CD4-positive, alpha-beta T cell (primary cell): ENCODE measurements around the gene KLF15. TPM values are rescaled to one million over a fixed set of nuclear protein-coding genes. Genes with fewer than 3 reads are reported as not detected.

ENCODE experiments used
- ATAC-seq: fragments of 200-7000 bp; cut with Tn5 transposase; one replicate; pipeline ENCODE4 v1.10.0; 2022; ENCODE audit warnings: mild to moderate bottlenecking; ENCODE audit not compliant: poor library complexity
- CTCF ChIA-PET: fragments of 350-600 bp; sonication (Branson Sonifier 250); formaldehyde crosslinking; loops from one replicate; lab custom pipeline; 2021; ENCODE audit warnings: antibody characterized with exemption, inconsistent platforms; lab: Charles Lee
- POLR2A ChIA-PET: fragments of 350-600 bp; sonication (Branson Sonifier 250); formaldehyde crosslinking; loops from one replicate; lab custom pipeline; 2021; ENCODE audit warnings: antibody characterized with exemption, inconsistent platforms; lab: Charles Lee
- DNase-seq, 14 experiments: peaks; one replicate each; pipeline ENCODE4 v3.0.0-alpha.2; 2013 to 2020; ENCODE audit warnings: mixed read lengths in 2 of 14
- H3K27ac ChIP-seq, 2 donors: one replicate each; pipeline versions ENCODE4 v1.5.1 to v1.7.0; 2013; ENCODE audit warnings: low read length in 2 of 2, low read depth in 1 of 2, mild to moderate bottlenecking in 1 of 2
- H3K27me3 ChIP-seq, 2 experiments: 1 replicate in 1 of 2; 2 replicates in 1 of 2; pipeline versions ENCODE4 v1.6.1 to v1.7.0; 2013; ENCODE audit warnings: low read length in 2 of 2, control low read depth in 1 of 2, mild to moderate bottlenecking in 1 of 2, moderate library complexity in 1 of 2; ENCODE audit not compliant: insufficient read depth in 2 of 2, control insufficient read depth in 1 of 2
- H3K36me3 ChIP-seq: one replicate; pipeline ENCODE4 v1.6.1; 2013; ENCODE audit warnings: low read length, control low read depth; ENCODE audit not compliant: insufficient read depth
- H3K4me1 ChIP-seq: one replicate; pipeline ENCODE4 v1.6.1; 2013; ENCODE audit warnings: low read length, control low read depth; ENCODE audit not compliant: insufficient read depth
- H3K4me3 ChIP-seq: one replicate; pipeline ENCODE4 v1.5.1; 2013; ENCODE audit warnings: mild to moderate bottlenecking, low read length, moderate library complexity
- H3K9me3 ChIP-seq, 2 experiments: 1 replicate in 1 of 2; 2 replicates in 1 of 2; pipeline versions ENCODE4 v1.6.1 to v1.7.0; 2013; ENCODE audit warnings: low read length in 2 of 2, mild to moderate bottlenecking in 2 of 2, control low read depth in 1 of 2, moderate library complexity in 1 of 2; ENCODE audit not compliant: control insufficient read depth in 1 of 2, insufficient read depth in 1 of 2
- H3K27ac Mint-ChIP-seq: one replicate; pipeline ENCODE4 v1.8.0; 2020; ENCODE audit warnings: mixed read lengths
- H3K27me3 Mint-ChIP-seq: one replicate; pipeline ENCODE4 v1.8.0; 2021; ENCODE audit warnings: mixed read lengths
- H3K36me3 Mint-ChIP-seq: one replicate; pipeline ENCODE4 v1.8.0; 2021; ENCODE audit warnings: low read depth, mixed read lengths
- H3K4me1 Mint-ChIP-seq: one replicate; pipeline ENCODE4 v1.8.0; 2021; ENCODE audit warnings: low read depth, mixed read lengths
- H3K4me3 Mint-ChIP-seq: one replicate; pipeline ENCODE4 v1.8.0; 2020; ENCODE audit warnings: mild to moderate bottlenecking, mixed read lengths
- H3K9me3 Mint-ChIP-seq: one replicate; pipeline ENCODE4 v1.8.0; 2020; ENCODE audit warnings: mixed read lengths
- CTCF ChIP-seq: fragments of 200-600 bp; IDR thresholded peaks from one replicate; pipeline ENCODE4 v1.8.0; 2022; ENCODE audit warnings: antibody characterized with exemption, mild to moderate bottlenecking
- intact Hi-C, 2 experiments: fragments of 100-400 bp; cut with DNase I in 1 of 2; cut with micrococcal nuclease in 1 of 2; formaldehyde crosslinking; loops; one replicate each; pipeline versions ENCODE4 v1.15.1 to v1.9.0; 2023 to 2025; cut with DNase I, micrococcal nuclease
- total RNA-seq, 174 experiments: library from RNA in 2 of 174; stranded (reverse) in 2 of 174; gene quantifications; one replicate each; pipeline ENCODE4 v1.2.3 and lab custom pipeline; 2021 to 2026

KLF15 gene
- total RNA-seq, 2 experiments from 2014 or later, result 0.30 TPM; not detected in 1

- Histone ChIP-seq H3K36me3 (no peaks in the 10 kb centered on the region), H3K27ac (no peak overlapping the region), H3K4me1 (no peaks in the 10 kb centered on the region), H3K27me3 (peaks cover 0 to 5% of the 10 kb centered on the region in 2 experiments), H3K9me3 (peaks cover 0 to 3% of the 10 kb centered on the region in 2 experiments), H3K4me3 (no peak overlapping the region)
- no peaks in the 10 kb centered on the region for H3K36me3 Mint-ChIP-seq
- intact Hi-C loops, result no loop called here
- no peaks in the 10 kb centered on the region for H3K9me3 Mint-ChIP-seq
- ChIA-PET CTCF (no interaction called here), POLR2A (no interaction called here)
- H3K27ac Mint-ChIP-seq, result no peak overlapping the region
- H3K4me1 Mint-ChIP-seq, result no peaks in the 10 kb centered on the region
- ATAC-seq (no peak), DNase-seq (peak in 1 of 14 experiments; percentile 31)
- H3K4me3 Mint-ChIP-seq, result no peak overlapping the region
- H3K27me3 Mint-ChIP-seq, result peaks cover 17% of the 10 kb centered on the region
- no peak for TF ChIP-seq CTCF
These were observed 16.6 kb downstream of the KLF15 start for GRCh38 chr3:126340596-126340942.

- ATAC-seq (no peak), DNase-seq (peak in 1 of 14 experiments; percentile 25)
- H3K27ac Mint-ChIP-seq, result no peak overlapping the region
- Histone ChIP-seq H3K4me1 (no peaks in the 10 kb centered on the region), H3K4me3 (no peak overlapping the region), H3K27me3 (peaks cover 0 to 5% of the 10 kb centered on the region in 2 experiments), H3K36me3 (no peaks in the 10 kb centered on the region), H3K27ac (no peak overlapping the region), H3K9me3 (peaks cover 0 to 3% of the 10 kb centered on the region in 2 experiments)
- intact Hi-C loops, result no loop called here
- H3K4me3 Mint-ChIP-seq, result no peak overlapping the region
- no peak for TF ChIP-seq CTCF
- peaks cover 17% of the 10 kb centered on the region for H3K27me3 Mint-ChIP-seq
- H3K36me3 Mint-ChIP-seq, result no peaks in the 10 kb centered on the region
- CTCF ChIA-PET, result no interaction called here
- H3K9me3 Mint-ChIP-seq, result no peaks in the 10 kb centered on the region
- H3K4me1 Mint-ChIP-seq, result no peaks in the 10 kb centered on the region
- POLR2A ChIA-PET, result no interaction called here
These were observed 17.1 kb downstream of the KLF15 start for GRCh38 chr3:126340081-126340511.

GRCh38 chr3:126339466-126339865 lies 17.7 kb downstream of the KLF15 start:
- Histone ChIP-seq H3K27ac (no peak overlapping the region), H3K4me3 (no peak overlapping the region), H3K36me3 (no peaks in the 10 kb centered on the region), H3K4me1 (no peaks in the 10 kb centered on the region), H3K9me3 (peaks cover 0 to 3% of the 10 kb centered on the region in 2 experiments), H3K27me3 (peaks cover 0 to 5% of the 10 kb centered on the region in 2 experiments)
- intact Hi-C loops, result no loop called here
- ChIA-PET POLR2A (no interaction called here), CTCF (no interaction called here)
- no peaks in the 10 kb centered on the region for H3K36me3 Mint-ChIP-seq
- H3K27me3 Mint-ChIP-seq, result peaks cover 17% of the 10 kb centered on the region
- no peak for TF ChIP-seq CTCF
- no peaks in the 10 kb centered on the region for H3K9me3 Mint-ChIP-seq
- no peak overlapping the region for H3K27ac Mint-ChIP-seq
- ATAC-seq (no peak), DNase-seq (no peak)
- H3K4me3 Mint-ChIP-seq, result no peak overlapping the region
- no peaks in the 10 kb centered on the region for H3K4me1 Mint-ChIP-seq
